GM11168 (cell line): ENCODE measurements around the gene STAT4.

Experiments
- in situ Hi-C: fragments of 300-500 bp; cut with MboI; formaldehyde crosslinking; loops from one replicate; pipeline ENCODE4 v1.12.0; 2022; ENCODE audit warnings: low sequenced_read_pairs; ENCODE audit not compliant: unreplicated experiment

Gene STAT4

GRCh38 chr2:191056228-191056627, 94.6 kb downstream of the STAT4 start:
- in situ Hi-C loops, result loop anchor here (25.0 kb wide), 1 partner anchor 456 kb away; no protein-coding TSS in a partner anchor

- in situ Hi-C loops, result loop anchor here (5.0 to 25.0 kb wide), 2 partner anchors 104 to 459 kb away; no protein-coding TSS in a partner anchor
These were observed 97.5 kb downstream of the STAT4 start for GRCh38 chr2:191053256-191053655.

- in situ Hi-C loops, result loop anchor here (5.0 to 25.0 kb wide), 2 partner anchors 105 to 460 kb away; no protein-coding TSS in a partner anchor
These were observed 98.7 kb downstream of the STAT4 start for GRCh38 chr2:191051825-191052778.

- in situ Hi-C loops, result loop anchor here (5.0 to 25.0 kb wide), 2 partner anchors 106 to 461 kb away; no protein-coding TSS in a partner anchor
These were observed 99.6 kb downstream of the STAT4 start for GRCh38 chr2:191051177-191051576.

- in situ Hi-C loops, result loop anchor here (5.0 to 25.0 kb wide), 2 partner anchors 107 to 462 kb away; no protein-coding TSS in a partner anchor
These were observed 100.2 kb downstream of the STAT4 start for GRCh38 chr2:191050640-191050987.

- in situ Hi-C loops, result loop anchor here (5.0 to 25.0 kb wide), 2 partner anchors 107 to 462 kb away; no protein-coding TSS in a partner anchor
These were observed 100.8 kb downstream of the STAT4 start for GRCh38 chr2:191049728-191050639.

GRCh38 chr2:191048073-191048472, 102.7 kb downstream of the STAT4 start:
- in situ Hi-C loops, result no loop called here

- in situ Hi-C loops, result no loop called here
These were observed 105.7 kb downstream of the STAT4 start for GRCh38 chr2:191045141-191045540.

- in situ Hi-C loops, result no loop called here
These were observed 107.4 kb downstream of the STAT4 start for GRCh38 chr2:191043438-191043837.

GRCh38 chr2:191041418-191042161, 109.2 kb downstream of the STAT4 start:
- in situ Hi-C loops, result no loop called here

GRCh38 chr2:191039616-191040015, 111.2 kb downstream of the STAT4 start:
- in situ Hi-C loops, result no loop called here

- in situ Hi-C loops, result no loop called here
These were observed 112.1 kb downstream of the STAT4 start for GRCh38 chr2:191038741-191039140.

- in situ Hi-C loops, result no loop called here
These were observed 112.5 kb downstream of the STAT4 start for GRCh38 chr2:191038241-191038725.

- in situ Hi-C loops, result no loop called here
These were observed 113.4 kb downstream of the STAT4 start for GRCh38 chr2:191037351-191037750.

- in situ Hi-C loops, result no loop called here
These were observed 114.4 kb downstream of the STAT4 start for GRCh38 chr2:191036363-191036762.

- in situ Hi-C loops, result no loop called here
These were observed 118.0 kb downstream of the STAT4 start for GRCh38 chr2:191032588-191033429.

GRCh38 chr2:191031256-191031655, 119.5 kb downstream of the STAT4 start:
- in situ Hi-C loops, result no loop called here

- in situ Hi-C loops, result no loop called here
These were observed 120.2 kb downstream of the STAT4 start for GRCh38 chr2:191030521-191031154.
